Endothelial cell of umbilical vein (primary cell): ENCODE data around the gene COL26A1.

ENCODE experiments used
- EZH2 ChIP-seq: IDR thresholded peaks from 2 replicates; pipeline ENCODE4 v1.6.1; 2012; ENCODE audit warnings: borderline replicate concordance, low read depth, mild to moderate bottlenecking, moderate library complexity, low read length, inconsistent platforms; ENCODE audit not compliant: severe bottlenecking
- GATA2 ChIP-seq: IDR thresholded peaks from 2 replicates; pipeline ENCODE4 v1.7.0; 2011; ENCODE audit warnings: low read depth, mild to moderate bottlenecking, moderate library complexity, mixed read lengths, low read length; ENCODE audit not compliant: insufficient read length, insufficient read depth
- MAX ChIP-seq: IDR thresholded peaks from 2 replicates; pipeline ENCODE4 v1.6.1; 2011; ENCODE audit not compliant: insufficient read depth, insufficient read length
- POLR2A ChIP-seq: IDR thresholded peaks from 2 replicates; pipeline ENCODE4 v1.6.1; 2012; ENCODE audit warnings: low read depth, mild to moderate bottlenecking, control low read depth, low read length
- POLR2AphosphoS5 ChIP-seq: IDR thresholded peaks from 2 replicates; pipeline ENCODE4 v1.6.1; 2012; ENCODE audit warnings: low read depth, mild to moderate bottlenecking, control low read depth, low read length, moderate library complexity; ENCODE audit not compliant: insufficient read depth
- TF ChIP-seq, protein P1 (sequence below), 2 donors: IDR thresholded peaks; 1 replicate in 1 of 2; 2 replicates in 1 of 2; pipeline ENCODE4 v1.5.1; 2011; ENCODE audit warnings: low read length in 2 of 2, mild to moderate bottlenecking in 2 of 2, moderate library complexity in 2 of 2, control low read depth in 1 of 2, inconsistent platforms in 1 of 2, low read depth in 1 of 2; ENCODE audit not compliant: insufficient read depth in 1 of 2; ENCODE audit errors: extremely low read depth in 1 of 2

- TF ChIP-seq, protein P1, sequence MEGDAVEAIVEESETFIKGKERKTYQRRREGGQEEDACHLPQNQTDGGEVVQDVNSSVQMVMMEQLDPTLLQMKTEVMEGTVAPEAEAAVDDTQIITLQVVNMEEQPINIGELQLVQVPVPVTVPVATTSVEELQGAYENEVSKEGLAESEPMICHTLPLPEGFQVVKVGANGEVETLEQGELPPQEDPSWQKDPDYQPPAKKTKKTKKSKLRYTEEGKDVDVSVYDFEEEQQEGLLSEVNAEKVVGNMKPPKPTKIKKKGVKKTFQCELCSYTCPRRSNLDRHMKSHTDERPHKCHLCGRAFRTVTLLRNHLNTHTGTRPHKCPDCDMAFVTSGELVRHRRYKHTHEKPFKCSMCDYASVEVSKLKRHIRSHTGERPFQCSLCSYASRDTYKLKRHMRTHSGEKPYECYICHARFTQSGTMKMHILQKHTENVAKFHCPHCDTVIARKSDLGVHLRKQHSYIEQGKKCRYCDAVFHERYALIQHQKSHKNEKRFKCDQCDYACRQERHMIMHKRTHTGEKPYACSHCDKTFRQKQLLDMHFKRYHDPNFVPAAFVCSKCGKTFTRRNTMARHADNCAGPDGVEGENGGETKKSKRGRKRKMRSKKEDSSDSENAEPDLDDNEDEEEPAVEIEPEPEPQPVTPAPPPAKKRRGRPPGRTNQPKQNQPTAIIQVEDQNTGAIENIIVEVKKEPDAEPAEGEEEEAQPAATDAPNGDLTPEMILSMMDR (IDR thresholded peaks at IDR 0.05; ENCODE audit: extremely low read depth in 1 of 2, insufficient read depth in 1 of 2, low read depth in 1 of 2, low read length in 2 of 2) = no peak
- TF ChIP-seq POLR2A (no peak), MAX (no peak), POLR2AphosphoS5 (no peak), GATA2 (no peak), EZH2 (no peak)
Observed at GRCh38 chr7:101378751-101379174, 16.1 kb downstream of the COL26A1 start.
